Gastrocnemius medialis (tissue), 4 donors: Measurements from ENCODE around the gene THY1.

Source experiments
- POLR2A ChIP-seq, 2 donors: fragments of 450-650 bp; IDR thresholded peaks; one replicate each; pipeline ENCODE4 v1.6.1; 2017; ENCODE audit warnings: antibody characterized with exemption in 2 of 2, mild to moderate bottlenecking in 2 of 2, moderate library complexity in 2 of 2
- TF ChIP-seq, protein P1 (sequence below), 5 experiments: fragments of 450-650 bp in 3 of 5; fragments of 200-600 bp in 2 of 5; sonication (generic) in 2 of 5; IDR thresholded peaks in 4 of 5; conservative IDR thresholded peaks in 1 of 5; 1 replicate in 4 of 5; 2 replicates in 1 of 5; pipeline ENCODE4 v1.5.1; 2016 to 2019; ENCODE audit warnings: antibody characterized with exemption in 5 of 5, mild to moderate bottlenecking in 3 of 5, moderate library complexity in 3 of 5

- TF ChIP-seq, protein P1, sequence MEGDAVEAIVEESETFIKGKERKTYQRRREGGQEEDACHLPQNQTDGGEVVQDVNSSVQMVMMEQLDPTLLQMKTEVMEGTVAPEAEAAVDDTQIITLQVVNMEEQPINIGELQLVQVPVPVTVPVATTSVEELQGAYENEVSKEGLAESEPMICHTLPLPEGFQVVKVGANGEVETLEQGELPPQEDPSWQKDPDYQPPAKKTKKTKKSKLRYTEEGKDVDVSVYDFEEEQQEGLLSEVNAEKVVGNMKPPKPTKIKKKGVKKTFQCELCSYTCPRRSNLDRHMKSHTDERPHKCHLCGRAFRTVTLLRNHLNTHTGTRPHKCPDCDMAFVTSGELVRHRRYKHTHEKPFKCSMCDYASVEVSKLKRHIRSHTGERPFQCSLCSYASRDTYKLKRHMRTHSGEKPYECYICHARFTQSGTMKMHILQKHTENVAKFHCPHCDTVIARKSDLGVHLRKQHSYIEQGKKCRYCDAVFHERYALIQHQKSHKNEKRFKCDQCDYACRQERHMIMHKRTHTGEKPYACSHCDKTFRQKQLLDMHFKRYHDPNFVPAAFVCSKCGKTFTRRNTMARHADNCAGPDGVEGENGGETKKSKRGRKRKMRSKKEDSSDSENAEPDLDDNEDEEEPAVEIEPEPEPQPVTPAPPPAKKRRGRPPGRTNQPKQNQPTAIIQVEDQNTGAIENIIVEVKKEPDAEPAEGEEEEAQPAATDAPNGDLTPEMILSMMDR (IDR thresholded peaks at IDR 0.05 in 4 of 5, conservative IDR thresholded peaks at IDR 0.05 in 1 of 5) = no peak
- no peak for TF ChIP-seq POLR2A (IDR thresholded peaks at IDR 0.05)
These were observed 22.1 kb downstream of the THY1 start for GRCh38 chr11:119400860-119401259.
